Stimulated activated CD8-positive, alpha-beta memory T cell treated with anti-CD3 and anti-CD28 coated beads, Interleukin-4, amount 100 ng/mL, for 4 hours (primary cell): ENCODE measurements around the gene SMURF1.
"Not testable (repeated sequence)": the region's sequence is repeated elsewhere in the genome, so short reads cannot be mapped to it uniquely, and the experiment has no call there.

Experiments
- DNase-seq, 2 donors: peaks; one replicate each; pipeline ENCODE4 v3.0.0-alpha.2; 2020; ENCODE audit warnings: low read depth in 2 of 2, low spot score in 1 of 2

Gene SMURF1

DNA sequence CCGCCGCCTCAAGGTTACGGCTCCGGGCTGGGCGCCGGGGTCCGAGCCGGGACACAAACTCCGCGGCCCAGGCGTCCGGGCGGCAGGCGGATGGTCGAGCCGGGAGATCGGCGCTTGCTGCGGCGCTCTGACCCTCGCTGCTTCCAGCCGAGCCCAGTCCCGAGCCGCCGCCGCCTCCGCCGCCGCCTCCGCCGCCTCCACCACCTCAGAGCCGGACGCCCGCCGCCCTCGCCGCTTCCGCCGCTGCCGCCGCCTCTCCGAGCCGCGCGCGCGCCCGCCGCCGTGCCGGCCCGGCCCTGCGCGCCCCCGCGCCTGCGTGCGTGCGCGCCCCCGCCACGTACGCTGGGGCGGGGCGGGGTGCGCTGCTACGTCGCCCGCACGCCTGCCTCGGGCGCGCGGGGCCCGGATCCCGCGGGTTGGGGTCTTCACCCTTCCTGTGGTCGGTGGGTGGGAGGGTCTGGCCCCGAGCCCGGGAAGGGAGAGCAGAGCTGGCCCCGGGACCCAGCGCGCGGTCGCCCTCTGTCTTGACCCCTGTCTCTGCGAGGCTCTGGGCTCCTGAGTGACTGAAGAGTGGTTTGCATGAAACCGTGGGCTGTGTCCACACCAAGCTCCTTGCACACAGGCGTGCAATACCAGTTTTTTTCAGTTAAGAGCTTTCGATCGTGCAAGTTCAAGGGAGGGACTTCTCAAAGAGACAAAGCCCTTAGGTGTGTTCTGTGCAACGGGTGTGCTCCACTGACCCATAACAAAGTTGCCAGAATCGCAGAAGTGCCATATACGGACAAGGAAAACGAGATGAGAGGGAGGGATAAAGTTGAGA is at the start of gene SMURF1:
Gene SMURF1 (minus strand): TSS at position 256 of the 820 bp plus-strand sequence. CDS start 328 bp downstream, outside the sequence.
- peak in 1 of 2 donors; percentile 32 for DNase-seq

DNA sequence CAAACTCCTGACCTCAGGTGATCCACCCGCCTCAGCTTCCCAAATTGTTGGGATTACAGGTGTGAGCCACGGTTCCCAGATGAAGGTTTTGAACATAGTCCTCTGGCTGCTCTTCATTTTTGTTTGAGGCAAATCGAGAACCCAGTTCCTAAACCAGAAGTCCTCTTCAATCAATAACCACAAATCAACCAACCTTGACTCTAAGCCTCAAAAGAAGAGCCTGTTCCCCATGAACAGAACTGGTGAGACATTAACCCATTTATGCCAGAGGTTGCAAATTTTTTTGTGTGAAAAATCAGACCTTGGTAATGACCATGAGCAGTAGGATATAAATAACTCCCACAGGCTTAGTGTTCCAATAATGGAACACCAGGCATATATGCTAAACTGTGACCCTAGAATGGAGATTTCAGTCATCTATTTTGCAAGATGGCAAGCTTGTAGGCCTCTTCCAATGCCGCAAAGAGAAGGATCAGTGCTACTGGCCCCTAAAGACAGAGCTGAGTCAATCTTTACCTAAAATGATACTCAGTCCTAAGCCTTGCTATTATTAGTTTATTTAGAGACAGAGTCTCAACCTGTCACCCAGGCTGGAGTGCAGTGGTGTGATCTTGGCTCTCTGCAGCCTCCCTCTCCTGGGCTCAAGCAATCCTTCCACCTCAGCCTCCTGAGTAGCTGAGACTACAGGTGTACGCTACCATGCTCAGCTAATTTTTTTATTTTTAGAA is 48.1 kb upstream of the SMURF1 start:
- DNase-seq, result no peak

DNA sequence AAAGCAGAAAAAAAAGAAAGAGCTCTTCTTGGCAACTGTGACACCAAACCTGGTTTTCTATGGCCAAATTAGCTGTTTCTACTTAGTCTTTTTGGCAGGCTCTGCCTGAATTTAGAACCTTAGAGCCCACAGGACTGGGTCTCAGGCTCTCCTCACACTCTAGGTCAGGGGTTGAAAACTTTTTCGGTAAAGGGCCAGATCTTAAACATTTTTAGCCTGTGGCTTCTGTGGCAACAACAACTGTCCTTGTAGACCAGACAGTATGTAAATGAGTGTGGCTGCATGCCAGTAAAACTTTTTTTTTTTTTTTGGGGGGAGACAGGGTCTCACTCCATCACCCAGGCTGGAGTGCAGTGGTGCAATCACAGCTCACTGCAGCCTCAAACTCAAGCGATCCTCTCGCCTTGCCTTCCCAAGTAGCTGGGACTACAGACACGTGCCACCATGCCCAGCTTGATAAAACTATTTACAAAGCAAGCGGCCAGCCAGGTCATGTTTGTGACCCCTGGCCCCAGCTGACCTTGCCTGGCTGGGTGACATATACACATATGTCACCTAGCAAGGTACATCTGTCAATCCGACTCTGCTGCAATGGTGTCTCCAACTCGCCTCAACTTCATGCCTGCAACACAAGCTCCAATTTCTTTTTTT is 46.6 kb upstream of the SMURF1 start:
- no peak for DNase-seq

DNA sequence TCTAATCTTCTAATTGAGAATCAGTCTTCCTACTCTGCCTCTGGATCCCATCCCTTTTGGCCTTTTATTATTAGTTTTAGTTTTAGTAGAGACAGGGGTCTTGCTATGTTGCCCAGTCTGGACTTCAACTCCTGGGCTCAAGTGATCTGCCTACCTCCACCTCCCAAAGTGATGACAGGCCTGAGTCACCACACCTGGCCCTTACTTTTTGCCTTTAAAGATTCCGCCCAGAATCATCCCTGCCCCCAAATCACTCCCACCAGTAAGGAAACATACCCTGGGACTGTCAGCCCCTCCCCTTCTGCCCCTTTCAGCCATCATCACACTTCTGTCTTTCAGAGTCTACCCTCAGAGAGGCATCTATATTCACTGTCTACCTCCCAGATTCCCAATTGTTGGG is 45.3 kb upstream of the SMURF1 start:
- no peak for DNase-seq

DNA sequence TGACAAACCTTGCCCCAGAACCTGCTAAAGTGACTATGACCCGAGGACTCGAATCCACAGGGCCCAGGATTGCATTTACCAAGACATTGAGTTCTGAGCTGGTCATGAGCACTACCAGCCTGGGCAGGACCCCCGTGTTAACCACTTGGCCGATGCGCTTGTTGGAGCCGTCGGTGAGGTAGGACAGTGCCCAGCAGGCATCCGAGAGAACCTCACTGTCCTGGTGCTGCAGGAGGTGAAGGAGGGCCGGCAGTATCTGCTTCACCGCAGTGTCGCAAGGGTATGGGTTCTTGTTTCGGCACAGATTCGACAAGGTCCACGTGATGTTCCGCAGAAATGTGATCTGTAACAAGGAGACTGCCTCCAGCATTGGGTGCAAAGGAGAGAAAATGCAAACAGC is 44.3 kb upstream of the SMURF1 start:
- no peak for DNase-seq

DNA sequence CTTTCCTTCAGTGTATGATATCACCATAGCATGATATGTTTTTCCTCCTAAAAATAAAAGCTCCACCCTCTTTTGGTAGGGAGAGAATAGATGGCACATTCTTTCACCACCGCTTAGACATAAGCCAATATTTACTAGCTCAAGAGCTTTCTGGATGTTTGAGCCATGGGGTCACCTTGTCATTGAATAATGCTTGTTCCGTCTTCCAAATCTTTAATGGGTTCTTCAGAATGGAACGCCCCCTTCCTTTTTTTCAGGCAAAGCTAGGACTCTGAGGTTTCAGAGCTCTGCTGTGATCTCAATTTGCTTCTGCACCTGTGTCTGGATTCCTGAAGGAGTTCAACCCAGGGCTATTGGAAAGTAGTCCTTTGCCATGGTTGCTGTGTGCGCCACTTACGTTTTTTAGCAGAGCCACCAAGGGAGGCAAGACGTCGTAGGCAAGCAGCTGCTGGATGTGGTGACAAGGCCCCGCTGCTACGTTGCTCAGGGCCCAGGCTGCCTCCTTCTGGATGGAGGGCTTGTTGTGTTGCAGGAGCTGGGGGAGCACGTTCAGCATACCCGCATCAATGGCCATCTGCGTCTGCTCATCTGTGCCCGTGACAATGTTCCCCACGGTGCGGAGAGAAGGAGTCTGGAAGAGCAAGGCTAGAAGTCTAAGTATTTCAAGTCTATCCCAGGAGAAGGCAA is 40.8 kb upstream of the SMURF1 start:
- no peak for DNase-seq

DNA sequence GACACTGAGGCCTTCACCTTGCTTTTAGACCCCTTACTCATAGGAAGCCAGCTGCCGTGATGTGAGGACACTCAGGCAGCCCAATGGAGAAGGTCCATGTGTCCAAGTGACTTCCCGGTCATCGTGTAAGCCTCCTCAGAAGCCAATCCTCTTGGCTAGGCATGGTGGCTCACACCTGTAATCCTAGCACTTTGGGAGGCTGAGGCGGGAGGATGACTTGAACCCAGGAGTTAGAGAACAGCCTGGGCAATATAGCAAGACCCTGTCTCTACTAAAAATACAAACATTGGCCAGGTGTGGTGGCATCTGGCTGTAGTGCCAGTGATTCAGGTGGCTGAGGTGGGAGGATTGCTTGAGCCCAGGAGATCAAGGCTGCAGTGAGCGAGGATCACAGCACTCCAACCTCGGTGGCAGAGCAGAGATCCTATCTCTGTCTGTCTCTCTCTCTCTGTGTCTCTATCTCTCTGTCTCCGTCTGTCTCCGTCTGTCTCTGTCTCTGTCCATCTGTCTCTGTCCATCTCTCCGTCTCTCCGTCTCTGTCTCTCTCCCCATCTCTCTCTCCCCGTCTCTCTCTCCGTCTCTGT is 36.3 kb upstream of the SMURF1 start:
- no peak for DNase-seq

DNA sequence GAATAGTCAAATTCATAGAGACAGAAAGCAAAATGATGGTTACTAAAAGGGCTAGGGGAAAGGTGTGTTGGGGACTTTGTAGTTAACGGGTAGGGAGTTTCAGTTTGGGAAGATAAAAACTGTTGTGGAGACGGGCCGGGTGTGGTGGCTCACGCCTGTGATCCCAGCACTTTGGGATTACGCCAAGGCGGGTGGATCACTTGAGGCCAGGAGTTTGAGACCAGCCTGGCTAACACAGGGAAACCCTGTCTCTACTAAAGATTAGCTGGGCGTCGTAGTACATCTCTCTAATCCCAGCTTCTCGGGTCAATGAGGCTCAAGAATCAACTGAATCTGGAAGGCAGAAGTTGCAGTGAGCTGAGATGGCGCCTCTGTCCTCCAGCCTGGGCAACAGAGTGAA is 33.3 kb upstream of the SMURF1 start:
- DNase-seq, result no peak

DNA sequence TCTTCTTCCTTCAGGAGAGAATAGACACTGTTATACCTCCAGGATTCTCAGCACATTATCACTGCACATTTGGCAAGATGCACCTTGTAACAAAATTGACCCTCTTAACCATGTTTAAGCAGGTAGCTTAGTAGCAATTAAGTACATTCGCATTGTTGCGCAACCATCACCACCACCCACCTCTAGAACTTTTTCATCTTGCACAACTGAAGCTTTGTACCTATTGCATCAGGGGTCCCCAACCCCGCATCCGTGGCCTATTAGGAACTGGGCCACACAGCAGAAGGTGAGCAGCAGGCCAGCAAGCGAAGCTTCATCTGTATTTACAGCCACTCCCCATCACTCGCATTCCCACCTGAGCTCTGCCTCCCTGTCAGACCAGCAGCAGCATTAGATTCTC is 29.9 kb upstream of the SMURF1 start:
- no peak for DNase-seq

DNA sequence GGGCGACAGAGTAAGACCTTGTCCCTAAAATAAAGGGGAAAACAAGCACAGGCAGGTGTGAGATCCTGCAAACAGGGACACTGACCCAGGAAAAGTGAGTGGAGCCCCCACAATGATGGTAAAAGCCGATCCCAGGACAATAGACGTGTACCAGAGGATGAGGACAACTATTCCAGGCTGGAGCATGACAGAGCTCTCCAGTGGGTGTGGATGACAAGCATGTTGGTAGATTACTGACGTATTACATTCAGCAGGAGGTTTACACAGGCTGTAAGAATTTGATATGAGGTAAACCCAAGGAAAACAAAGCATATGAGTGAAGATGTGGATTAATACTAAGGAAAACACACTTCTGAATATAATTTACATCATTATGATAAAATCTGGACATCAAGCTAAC is 27.8 kb upstream of the SMURF1 start:
- DNase-seq, result no peak

DNA sequence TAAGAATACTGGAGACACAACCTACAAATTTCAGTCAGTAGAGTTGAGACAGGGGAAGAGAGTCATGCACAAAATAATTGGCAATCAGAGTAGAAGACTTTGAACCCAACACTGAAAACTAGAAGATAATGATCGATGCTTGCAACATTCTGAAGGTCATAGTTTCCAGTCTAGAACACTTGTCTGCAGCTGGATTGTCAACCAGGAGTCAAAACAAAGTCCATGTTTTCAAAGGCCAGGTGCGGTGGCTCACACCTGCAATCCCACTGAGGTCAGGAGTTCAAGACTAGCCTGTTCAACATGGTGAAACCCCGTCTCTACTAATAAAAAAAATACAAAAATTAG is 26.8 kb upstream of the SMURF1 start:
- DNase-seq, result no peak

DNA sequence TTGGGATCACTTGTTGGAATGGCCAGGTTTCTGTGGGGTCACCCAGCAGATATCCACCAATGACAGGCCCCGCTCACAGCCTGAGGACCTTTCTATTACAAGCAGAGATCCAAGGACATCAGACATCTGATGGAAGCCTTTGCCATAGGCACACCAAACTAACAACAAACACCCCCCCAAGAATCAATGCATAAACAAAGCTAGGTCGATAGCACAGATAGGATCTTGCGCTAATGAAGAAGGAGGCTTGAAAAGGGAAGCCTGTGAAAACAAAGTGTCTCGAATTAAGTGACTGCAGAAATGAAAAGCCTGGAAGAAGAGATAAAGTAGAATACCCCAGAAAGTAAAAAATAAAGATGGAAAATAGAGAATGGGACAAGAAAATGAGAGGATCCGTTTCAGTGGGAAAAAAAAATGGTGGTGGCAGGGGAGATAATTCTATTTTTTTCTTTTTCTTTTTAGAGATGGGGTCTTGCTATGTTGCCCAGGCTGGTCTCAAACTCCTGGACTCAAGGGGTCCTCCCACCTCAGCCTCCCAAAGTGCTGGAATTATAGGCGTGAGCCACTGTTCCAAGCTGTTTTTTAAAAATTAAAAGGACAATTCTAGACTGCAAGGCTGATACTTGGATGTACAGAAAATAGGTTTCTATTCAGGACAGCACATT is 26.3 kb upstream of the SMURF1 start:
- DNase-seq, result no peak

DNA sequence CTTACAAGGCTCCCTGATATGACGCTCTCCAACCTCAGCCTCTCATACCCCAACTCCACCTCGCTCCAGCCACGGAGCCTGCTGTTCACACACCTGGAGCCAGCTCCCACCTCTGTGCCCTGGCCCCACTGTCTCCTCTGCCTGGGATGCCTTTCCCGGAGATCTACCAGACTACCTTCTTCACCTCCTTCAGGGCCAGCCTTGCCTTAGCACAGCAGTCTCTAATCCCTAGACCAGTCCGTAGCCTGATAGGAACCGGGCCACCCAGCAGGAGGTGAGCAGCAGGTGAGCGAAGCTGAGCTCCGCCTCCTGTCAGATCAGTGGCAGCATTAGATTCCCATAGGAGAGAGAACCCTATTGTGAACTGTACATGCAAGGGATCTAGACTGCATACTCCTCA is 23.2 kb upstream of the SMURF1 start:
- DNase-seq, result no peak

DNA sequence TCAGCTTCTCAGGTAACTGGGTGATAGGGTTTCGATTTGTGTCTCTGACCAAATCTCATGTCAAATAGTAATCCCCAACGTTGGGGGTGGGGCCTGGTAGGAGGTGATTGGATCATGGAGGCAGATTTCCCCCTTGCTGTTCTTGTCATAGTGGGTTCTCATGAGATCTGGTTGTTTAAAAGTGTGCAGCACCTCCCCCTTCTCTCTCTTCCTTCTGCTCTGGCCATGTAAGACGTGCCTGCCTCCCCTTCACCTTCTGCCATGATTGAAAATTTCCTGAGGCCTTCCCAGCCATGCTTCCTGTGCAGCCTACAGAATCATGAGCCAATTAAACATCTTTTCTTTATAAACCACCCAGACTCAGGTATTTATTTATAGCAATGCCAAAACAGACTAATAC is 21.9 kb upstream of the SMURF1 start:
- DNase-seq, result no peak

DNA sequence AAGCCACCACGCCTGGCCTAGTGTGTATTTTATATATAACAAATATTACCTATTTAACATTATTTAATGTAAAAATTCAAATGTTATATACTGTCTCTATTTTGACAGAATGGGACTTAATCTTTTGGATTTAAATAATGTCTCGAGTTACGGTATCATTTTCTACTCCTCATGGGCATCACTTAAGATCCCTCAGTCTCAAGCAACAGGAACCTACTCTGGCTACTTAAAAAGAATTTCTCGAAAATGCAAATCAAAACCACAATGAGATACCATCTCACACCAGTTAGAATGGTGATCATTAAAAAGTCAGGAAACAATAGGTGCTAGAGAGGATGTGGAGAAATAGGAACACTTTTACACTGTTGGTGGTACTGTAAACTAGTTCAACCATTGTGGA is 19.8 kb upstream of the SMURF1 start:
- DNase-seq, result not testable (repeated sequence)

DNA sequence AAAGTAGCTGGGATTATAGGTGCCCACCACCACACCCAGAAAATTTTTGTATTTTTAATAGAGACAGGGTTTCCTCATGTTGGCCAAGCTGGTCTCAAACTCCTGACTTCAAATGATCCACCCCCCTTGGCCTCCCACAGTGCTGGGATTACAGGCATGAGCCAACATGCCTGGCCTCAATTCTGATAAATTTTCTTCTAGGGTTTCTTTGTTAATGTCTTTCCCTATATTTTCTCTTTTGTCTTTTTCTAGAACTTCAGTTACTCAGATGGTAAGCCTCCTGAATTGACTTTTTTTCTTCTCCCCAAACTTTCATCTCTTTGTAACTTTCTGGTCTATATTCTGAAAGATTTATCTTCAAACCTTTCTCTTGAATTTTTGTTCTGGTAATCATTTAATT is 12.7 kb upstream of the SMURF1 start:
- DNase-seq, result no peak

DNA sequence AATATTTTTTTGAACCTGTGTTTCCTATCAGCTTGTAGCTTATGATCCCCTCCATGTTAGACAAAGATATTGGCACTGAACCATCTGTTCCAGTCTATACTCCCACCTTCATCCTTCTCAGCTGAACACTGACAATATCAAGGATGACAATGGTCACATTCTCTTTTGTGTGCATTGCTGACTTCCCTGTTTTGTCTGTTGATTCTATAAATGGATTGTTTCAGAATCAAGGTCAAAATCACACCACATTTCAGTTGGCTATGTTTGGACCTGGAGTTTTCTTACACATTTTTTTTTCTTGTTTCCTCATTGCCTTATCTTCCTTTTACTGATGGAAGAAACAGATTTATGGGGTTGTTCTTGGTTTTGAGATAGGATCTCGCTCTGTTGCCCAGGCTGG is 11.3 kb upstream of the SMURF1 start:
- no peak for DNase-seq

DNA sequence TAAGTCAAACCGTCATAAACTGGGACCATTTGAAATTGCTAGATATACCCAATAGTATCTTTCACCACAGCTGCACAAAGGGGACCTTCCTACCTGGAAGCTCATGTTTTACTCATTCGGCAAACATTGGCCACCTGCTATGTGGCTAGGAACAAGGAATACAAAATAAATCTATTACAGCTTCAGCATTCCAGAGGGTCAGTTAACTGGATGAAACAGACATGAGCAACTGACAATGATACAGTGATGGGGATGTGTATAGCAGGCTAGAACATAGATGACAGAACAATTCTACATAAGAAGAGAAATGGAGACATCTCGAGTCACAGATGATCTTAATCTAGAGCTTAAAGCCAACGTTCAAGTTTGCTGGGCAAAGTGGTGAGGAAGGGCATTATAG is 3.1 kb upstream of the SMURF1 start:
- DNase-seq, result no peak

DNA sequence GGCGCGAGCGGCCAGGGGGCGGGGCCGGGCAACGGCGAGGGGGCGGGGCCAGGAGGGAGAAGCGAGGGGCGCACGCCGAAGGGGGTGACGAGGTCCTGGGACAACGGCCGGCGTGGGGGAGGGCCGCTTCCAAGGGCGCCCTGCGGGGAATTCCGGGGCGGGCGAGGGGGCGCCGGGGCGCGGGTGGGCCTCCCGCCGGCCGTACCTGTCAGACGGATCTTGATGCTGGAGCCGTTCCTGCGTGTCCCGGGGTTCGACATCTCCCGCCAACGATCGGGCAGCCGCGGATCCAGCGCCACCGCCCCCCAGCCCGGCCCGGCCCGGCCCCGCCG is 421 bp downstream of the SMURF1 start:
- no peak for DNase-seq

DNA sequence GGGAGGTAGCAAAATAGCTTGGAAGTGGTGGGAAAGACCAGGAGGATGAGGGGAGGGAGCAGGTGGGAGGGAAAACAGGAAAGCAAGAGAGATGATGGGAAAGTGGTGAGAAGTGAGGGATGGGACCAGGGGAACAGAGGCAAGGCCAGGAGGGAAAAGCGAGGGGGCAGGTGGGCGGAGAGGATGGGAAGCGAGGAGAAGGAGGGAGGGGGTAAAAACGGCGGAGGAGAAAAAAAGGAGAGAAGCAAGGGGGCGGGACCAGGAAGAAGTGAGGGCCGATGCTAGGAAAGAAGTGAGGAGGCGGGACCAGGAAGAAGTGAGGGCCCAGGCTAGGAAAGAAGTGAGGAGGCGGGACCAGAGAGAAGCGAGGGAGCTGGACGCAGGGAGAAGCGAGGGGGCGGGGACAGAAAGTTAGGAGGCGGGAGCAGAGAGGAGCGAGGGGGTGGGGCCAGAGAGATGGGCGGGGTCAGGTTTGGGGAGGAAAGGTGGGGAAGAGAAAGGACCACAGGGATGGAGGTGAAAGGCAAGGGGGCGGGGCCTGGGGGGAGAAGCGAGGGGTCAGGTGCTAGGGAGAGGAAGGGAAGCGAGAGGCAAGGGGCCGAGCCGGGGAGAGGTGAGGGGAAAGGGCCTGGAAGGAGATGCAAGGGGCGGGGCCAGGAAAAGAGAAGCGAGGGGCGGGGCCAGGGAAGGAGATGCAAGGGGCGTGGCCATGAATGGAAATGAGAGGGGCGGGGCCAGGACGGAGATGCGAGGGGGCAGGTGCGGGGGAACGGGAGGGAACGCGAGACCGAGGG is 984 bp downstream of the SMURF1 start:
- peak; percentile 72 to 81 for DNase-seq
